Astrocyte (in vitro differentiated cells and primary cell): ENCODE data around the gene NUP50. TPM values are rescaled to one million over a fixed set of nuclear protein-coding genes. Genes with fewer than 3 reads are reported as not detected.

Source experiments
- DNase-seq: peaks from one replicate; pipeline ENCODE4 v3.0.0-alpha.2; 2010; ENCODE audit warnings: low read depth
- FAIRE-seq: peaks from 2 replicates; lab custom pipeline; 2011; peaks lifted over from hg19 to GRCh38; lab: Jason Lieb, UNC
- H2AFZ ChIP-seq: 2 replicates; pipeline ENCODE4 v1.6.0; 2012; ENCODE audit warnings: low read depth, low read length, inconsistent platforms
- H3K27ac ChIP-seq: 2 replicates; pipeline ENCODE4 v1.5.1; 2011; ENCODE audit warnings: low read depth, low read length, inconsistent platforms
- H3K27me3 ChIP-seq: 2 replicates; pipeline ENCODE4 v1.6.0; 2011; ENCODE audit warnings: low read length, inconsistent platforms; ENCODE audit not compliant: insufficient read depth
- H3K36me3 ChIP-seq: 2 replicates; pipeline ENCODE4 v1.5.1; 2011; ENCODE audit warnings: low read length, inconsistent platforms; ENCODE audit not compliant: insufficient read depth
- H3K4me1 ChIP-seq: 2 replicates; pipeline ENCODE4 v1.5.1; 2011; ENCODE audit warnings: low read length, inconsistent platforms; ENCODE audit not compliant: insufficient read depth
- H3K4me2 ChIP-seq: 2 replicates; pipeline ENCODE4 v1.6.0; 2012; ENCODE audit warnings: low read length, inconsistent platforms
- H3K4me3 ChIP-seq: 2 replicates; pipeline ENCODE4 v1.5.1; 2011; ENCODE audit warnings: low read depth, mild to moderate bottlenecking, low read length, inconsistent platforms; ENCODE audit not compliant: insufficient read depth
- H3K79me2 ChIP-seq: 2 replicates; pipeline ENCODE4 v1.6.0; 2012; ENCODE audit warnings: mild to moderate bottlenecking, low read length, inconsistent platforms; ENCODE audit not compliant: insufficient read depth
- H3K9ac ChIP-seq: 2 replicates; pipeline ENCODE4 v1.6.0; 2012; ENCODE audit warnings: mild to moderate bottlenecking, low read length, inconsistent platforms
- H3K9me3 ChIP-seq: 2 replicates; pipeline ENCODE4 v1.5.1; 2012; ENCODE audit warnings: low read depth, mild to moderate bottlenecking, low read length, inconsistent platforms; ENCODE audit not compliant: insufficient read depth
- H4K20me1 ChIP-seq: 2 replicates; pipeline ENCODE4 v1.6.0; 2012; ENCODE audit warnings: low read length, inconsistent platforms; ENCODE audit not compliant: insufficient read depth
- H3K27ac Mint-ChIP-seq: one replicate; pipeline ENCODE4 v1.8.0; 2021; ENCODE audit warnings: mild to moderate bottlenecking, mixed read lengths; ENCODE audit not compliant: unreplicated experiment
- H3K27me3 Mint-ChIP-seq: one replicate; pipeline ENCODE4 v1.8.0; 2021; ENCODE audit warnings: low read depth, mixed read lengths; ENCODE audit not compliant: unreplicated experiment
- H3K36me3 Mint-ChIP-seq: one replicate; pipeline ENCODE4 v1.8.0; 2021; ENCODE audit warnings: low read depth, mixed read lengths; ENCODE audit not compliant: unreplicated experiment
- H3K4me1 Mint-ChIP-seq: one replicate; pipeline ENCODE4 v1.8.0; 2021; ENCODE audit warnings: low read depth, mixed read lengths; ENCODE audit not compliant: unreplicated experiment
- H3K4me3 Mint-ChIP-seq: one replicate; pipeline ENCODE4 v1.8.0; 2021; ENCODE audit warnings: mild to moderate bottlenecking, moderate library complexity, mixed read lengths; ENCODE audit not compliant: unreplicated experiment
- H3K9me3 Mint-ChIP-seq: one replicate; pipeline ENCODE4 v1.8.0; 2021; ENCODE audit warnings: mild to moderate bottlenecking, mixed read lengths; ENCODE audit not compliant: unreplicated experiment
- CTCF ChIP-seq: IDR thresholded peaks from 2 replicates; pipeline ENCODE4 v1.5.1; 2011; ENCODE audit warnings: low read depth, mild to moderate bottlenecking, inconsistent platforms, low read length, moderate library complexity; ENCODE audit not compliant: insufficient read depth
- EZH2 ChIP-seq: IDR thresholded peaks from 2 replicates; pipeline ENCODE4 v1.6.1; 2012; ENCODE audit warnings: mild to moderate bottlenecking, low read length, inconsistent platforms; ENCODE audit not compliant: insufficient read depth
- total RNA-seq: library from RNA; stranded (reverse); gene quantifications from 2 replicates; pipeline ENCODE4 v1.2.1, GENCODE V29; 2021

NUP50 gene
- total RNA-seq, 1 donor from 2014 or later = 56.4 TPM

- Histone ChIP-seq H3K27me3 (no peaks in the 10 kb centered on the region), H3K4me1 (peaks cover 5% of the 10 kb centered on the region), H3K79me2 (peaks cover 6% of the 10 kb centered on the region), H3K4me3 (no peak overlapping the region), H3K27ac (no peak overlapping the region), H3K4me2 (no peak overlapping the region), H2AFZ (no peak overlapping the region), H3K9ac (no peak overlapping the region), H4K20me1 (peaks cover 64% of the 10 kb centered on the region), H3K9me3 (no peaks in the 10 kb centered on the region), H3K36me3 (no peaks in the 10 kb centered on the region)
- no peak for DNase-seq
- H3K4me1 Mint-ChIP-seq = peaks cover 23% of the 10 kb centered on the region
- no peak for TF ChIP-seq EZH2
- no peak for TF ChIP-seq CTCF
- no peak overlapping the region for H3K4me3 Mint-ChIP-seq
- H3K9me3 Mint-ChIP-seq = no peaks in the 10 kb centered on the region
- FAIRE-seq = no peak
- H3K36me3 Mint-ChIP-seq = no peaks in the 10 kb centered on the region
- no peak overlapping the region for H3K27ac Mint-ChIP-seq
- no peaks in the 10 kb centered on the region for H3K27me3 Mint-ChIP-seq
Observed at GRCh38 chr22:45224331-45224730, 60.6 kb downstream of the NUP50 start.

- no peaks in the 10 kb centered on the region for H3K9me3 ChIP-seq
- Mint-ChIP-seq H3K9me3 (no peaks in the 10 kb centered on the region), H3K27ac (no peak overlapping the region), H3K36me3 (no peaks in the 10 kb centered on the region), H3K27me3 (no peaks in the 10 kb centered on the region), H3K4me3 (no peak overlapping the region), H3K4me1 (peaks cover 23% of the 10 kb centered on the region)
- no peak overlapping the region for H3K9ac ChIP-seq
- DNase-seq (no peak), FAIRE-seq (no peak)
- no peak overlapping the region for H3K4me2 ChIP-seq
- H2AFZ ChIP-seq = no peak overlapping the region
- peaks cover 68% of the 10 kb centered on the region for H4K20me1 ChIP-seq
- H3K4me1 ChIP-seq = peaks cover 5% of the 10 kb centered on the region
- H3K27ac ChIP-seq = no peak overlapping the region
- H3K79me2 ChIP-seq = peaks cover 9% of the 10 kb centered on the region
- H3K4me3 ChIP-seq = no peak overlapping the region
- no peaks in the 10 kb centered on the region for H3K36me3 ChIP-seq
- TF ChIP-seq CTCF = no peak
- no peak for TF ChIP-seq EZH2
- H3K27me3 ChIP-seq = no peaks in the 10 kb centered on the region
Observed at GRCh38 chr22:45224988-45225731, 61.4 kb downstream of the NUP50 start.
